HG03520 (cell line): ENCODE data around the gene ALAS2.
A peak's percentile ranks its signal among the peaks of the same experiment; 100 is the strongest.
"Not testable (repeated sequence)": the region's sequence is repeated elsewhere in the genome, so short reads cannot be mapped to it uniquely, and the experiment has no call there.

Experiments used
- ATAC-seq: cut with Tn5 transposase; IDR thresholded peaks from one replicate; pipeline ENCODE4 v1.9.1; 2021; ENCODE audit warnings: mild to moderate bottlenecking, moderate library complexity; ENCODE audit not compliant: unreplicated experiment

Gene ALAS2

DNA sequence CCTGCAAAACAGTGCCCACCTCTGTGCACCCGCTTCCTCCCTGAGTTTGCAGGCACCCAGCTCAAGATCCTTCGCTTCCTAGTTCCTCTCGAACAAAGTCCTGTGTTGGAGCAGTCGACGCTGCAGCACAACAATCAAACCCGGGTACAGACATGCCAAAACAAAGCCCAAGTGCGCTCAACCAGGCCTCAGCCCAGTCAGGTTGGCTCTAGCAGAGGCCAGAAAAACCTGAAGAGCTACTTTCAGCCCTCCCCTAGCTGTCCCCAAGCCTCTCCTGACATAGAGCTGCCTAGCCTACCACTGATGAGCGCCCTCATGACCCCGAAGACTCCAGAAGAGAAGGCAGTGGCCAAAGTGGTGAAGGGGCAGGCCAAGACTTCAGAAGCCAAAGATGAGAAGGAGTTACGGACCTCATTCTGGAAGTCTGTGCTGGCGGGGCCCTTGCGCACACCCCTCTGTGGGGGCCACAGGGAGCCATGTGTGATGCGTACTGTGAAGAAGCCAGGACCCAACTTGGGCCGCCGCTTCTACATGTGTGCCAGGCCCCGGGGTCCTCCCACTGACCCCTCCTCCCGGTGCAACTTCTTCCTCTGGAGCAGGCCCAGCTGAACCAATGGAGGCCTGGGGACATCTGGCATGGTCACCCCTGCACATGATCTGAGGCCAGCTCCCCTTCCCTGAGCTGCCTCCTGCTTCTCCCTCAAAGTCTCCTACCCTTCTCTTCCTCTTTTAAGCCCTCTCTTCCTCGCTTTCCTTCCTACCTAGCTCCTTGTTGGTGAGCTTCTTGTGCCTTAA lies 23.8 kb downstream of the ALAS2 start:
- no peak for ATAC-seq

DNA sequence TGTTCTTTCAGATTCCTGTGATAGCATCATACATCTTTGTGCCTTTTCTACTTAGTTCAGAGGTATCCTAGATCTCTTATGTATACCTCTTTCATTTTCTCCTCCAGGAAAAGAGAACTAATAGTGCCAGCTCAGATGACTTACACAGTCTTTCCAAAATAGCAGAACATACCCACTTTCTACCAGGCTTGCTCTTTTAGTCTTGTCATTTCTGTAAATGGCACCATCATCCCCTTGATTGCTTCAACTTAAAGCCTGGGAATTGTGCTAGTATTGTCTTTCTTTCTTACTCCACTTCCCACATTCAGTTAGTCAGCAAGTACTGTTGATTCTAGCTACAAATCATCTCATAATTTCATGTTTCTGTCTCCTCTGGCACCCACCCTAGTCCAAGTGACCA lies 25.5 kb downstream of the ALAS2 start:
- ATAC-seq = no peak

DNA sequence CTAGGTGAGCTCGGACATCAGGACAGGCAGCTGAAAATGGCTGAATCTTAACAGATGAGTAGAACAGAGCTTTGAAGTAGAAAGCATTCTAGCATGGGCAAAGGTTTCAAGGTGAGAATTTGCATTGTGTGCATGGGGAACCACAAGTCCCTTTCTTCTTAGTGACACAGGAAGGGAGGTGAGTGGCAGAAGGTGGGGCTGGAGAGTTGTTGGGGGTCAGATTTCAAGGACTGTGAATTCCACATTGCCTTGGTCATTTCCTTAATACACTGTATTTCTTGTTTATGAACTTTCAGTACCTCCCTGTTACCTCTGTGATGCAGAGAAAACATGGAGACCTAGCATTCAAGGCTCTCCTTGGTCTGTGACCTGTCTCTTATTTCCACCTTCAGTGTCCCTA lies 26.5 kb downstream of the ALAS2 start:
- ATAC-seq = no peak

DNA sequence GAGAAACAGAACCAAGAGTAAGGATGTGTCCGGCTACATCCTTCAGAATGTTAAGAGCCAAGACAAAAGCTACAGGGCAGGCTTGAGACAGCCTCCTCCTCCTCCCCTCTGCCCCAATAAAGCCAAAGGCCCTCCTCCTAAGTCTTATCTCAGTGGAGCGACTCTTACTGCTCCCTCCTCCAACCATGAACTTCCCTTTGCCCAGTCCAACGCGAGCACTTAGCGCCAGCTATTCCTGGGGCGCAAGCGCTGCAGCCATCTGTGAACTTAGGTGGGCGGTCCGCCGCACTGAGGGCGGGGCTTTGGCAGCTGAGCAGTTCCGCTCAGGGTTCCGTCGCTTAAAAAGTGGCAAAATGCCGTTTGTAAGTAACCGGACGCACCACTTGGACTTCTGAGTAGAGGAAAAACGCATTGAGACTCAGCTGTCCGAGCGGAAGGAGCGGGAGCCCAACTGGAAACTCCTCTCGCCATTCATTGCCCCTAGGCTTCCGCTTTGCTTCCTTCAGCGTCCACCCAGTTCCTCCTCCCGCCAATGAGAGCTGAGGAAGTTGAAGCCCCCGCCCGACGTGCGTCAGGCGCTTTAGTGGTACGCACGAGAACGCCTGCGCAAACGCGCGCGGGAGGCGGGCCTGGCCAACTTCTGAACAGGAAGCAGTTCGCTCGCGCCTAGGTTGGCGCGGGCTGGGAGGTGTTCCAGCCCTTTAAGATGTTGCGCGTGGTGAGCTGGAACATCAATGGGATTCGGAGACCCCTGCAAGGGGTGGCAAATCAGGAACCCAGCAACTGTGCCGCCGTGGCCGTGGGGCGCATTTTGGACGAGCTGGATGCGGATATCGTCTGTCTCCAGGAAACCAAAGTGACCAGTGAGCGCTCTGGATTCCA lies 30.8 kb downstream of the ALAS2 start, which contains the start of gene APEX2:
APEX2 (plus strand) TSS at position 647 of the 882 bp plus-strand sequence; CDS start at position 707, 60 bp downstream.
- peak; percentile 89 for ATAC-seq

DNA sequence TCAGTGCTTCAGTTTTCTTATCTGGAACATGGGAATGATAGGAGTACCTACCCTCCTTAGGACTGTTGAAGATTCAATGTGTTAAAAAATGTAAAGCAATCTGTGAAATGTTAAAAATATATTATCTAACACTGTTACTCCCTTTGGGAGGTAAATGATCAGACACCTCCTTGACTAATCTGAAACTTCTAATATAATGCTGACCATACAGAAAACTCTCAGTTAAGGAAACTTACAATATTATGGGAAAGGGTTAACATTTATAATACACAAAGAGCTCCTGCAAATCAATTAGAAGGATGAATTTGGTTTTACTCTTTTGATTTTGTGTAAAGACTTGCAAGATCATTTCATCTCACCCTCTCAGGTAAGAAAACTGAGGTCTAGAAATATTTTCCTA lies 35.2 kb downstream of the ALAS2 start:
- no peak for ATAC-seq

DNA sequence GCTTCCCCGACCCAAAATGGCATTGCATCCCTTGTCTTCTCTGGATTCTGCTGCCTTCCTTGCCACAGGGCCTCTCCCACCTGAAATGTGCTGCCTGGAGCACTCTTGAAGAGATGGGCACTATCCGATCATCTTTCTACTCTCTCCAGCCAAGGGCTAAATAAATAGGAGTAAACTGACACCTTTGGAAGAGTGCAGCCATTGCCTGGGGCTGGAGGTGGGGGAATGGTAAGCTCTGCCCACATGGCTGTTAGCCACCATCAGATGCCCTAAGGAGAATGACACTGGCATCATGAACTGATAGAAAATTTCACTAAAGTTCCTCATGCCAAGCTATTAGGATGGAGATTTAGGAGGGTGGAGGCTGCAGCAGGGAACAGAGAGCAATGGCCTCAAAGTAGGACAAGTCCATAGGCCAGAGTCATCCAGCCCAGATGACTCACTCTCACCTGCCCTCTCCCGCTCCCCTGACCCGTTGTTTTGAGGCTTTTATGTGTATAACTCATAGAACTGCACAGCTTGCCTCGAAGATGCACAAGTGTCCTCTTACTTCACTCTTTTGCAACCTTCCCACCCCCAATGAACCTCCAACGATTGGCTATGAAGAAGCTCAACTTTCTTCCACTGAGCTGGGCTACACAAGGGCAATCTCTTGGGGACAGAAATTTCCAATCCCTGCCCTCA lies 36.0 kb downstream of the ALAS2 start:
- ATAC-seq = no peak

DNA sequence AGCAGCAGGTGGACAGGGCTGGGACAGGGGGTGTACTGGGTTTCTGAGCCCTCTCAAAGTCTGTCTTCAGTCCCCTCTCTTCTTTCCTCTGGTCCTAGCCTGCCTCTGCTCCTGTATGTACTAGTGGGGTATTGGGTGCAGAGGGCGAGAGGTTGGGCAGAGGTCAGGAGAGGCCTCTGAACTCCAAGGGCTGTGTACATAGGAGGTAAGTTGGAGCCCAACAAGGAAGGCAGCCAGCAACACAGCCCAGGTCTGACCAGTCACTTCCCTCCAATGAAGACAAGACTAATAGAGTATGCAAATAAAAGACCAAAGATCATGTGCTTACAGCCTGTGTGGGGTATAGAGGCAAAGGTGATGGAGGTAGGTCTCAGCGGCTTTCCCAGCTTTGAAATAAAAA lies 36.7 kb downstream of the ALAS2 start, which contains the start of gene PFKFB1:
PFKFB1 (minus strand) TSS at position 90 of the 400 bp plus-strand sequence. CDS start 181 bp downstream, outside the sequence.
- ATAC-seq = no peak

DNA sequence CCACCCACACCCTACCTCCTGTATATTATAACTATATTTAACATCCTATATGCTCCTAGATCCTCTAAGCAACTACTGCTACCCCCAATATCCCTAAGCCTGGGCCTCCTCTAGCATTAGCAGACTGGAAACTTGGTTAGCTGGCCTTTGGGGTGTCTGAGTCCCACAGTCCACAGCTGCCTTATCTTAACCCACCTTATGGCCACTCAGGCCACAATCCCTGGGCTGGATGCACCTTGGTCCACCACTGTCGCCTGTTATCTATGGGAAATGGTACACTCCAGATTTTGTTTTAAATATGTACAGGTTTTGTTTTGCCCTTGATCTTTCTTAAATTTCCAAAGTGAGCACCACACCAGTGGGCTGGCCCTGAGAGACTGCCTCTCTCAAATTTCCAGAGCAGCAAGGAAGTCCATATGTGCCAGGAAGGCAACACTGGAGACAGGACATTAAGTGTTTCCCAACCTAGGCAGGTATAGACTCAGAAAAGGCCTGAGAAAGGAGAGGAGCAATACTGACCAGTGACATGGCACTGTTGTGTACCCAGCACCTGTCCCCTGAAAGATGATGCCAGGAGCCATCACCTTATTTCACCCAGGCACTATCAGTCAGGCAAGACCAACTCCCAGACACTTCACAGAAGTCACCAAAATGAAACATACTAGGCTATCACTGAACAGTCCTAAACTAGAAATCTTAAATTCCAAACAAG lies 37.7 kb downstream of the ALAS2 start:
- no peak for ATAC-seq

DNA sequence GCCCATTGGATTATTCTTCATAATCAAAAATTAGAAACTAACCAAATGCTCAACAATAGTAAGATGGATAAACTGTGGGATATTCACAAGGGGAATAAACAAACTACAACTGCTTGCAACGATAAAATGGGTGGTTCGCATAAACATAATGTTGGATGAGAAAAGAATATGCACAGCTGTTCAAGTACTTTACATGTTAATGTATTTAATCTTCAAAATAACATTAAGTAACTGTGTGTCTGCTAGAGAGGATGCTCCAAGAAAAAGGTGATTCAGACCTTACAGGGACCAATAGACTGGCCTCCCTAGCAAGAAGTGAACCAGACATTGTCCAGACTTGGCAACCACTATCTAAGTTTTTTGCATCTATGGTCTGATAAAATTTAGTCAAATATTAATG lies 39.1 kb downstream of the ALAS2 start:
- ATAC-seq = no peak

DNA sequence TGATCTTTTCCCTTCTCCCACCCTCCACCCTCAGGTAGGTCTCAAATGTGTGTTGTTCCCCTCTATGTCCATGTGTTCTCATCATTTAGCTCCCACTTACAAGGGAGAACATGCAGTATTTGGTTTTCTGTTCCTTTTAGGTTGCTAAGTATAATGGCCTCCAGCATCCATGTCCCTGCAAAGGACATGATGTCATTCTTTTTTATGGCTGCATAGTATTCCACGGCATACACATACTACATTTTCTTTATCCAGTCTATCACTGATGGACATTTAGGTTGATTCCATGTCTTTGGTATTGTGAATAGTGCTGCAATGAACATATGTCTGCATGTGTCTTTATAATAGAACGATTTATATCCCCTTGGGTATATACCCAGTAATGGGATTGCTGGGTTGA lies 47.5 kb downstream of the ALAS2 start:
- ATAC-seq = not testable (repeated sequence)

DNA sequence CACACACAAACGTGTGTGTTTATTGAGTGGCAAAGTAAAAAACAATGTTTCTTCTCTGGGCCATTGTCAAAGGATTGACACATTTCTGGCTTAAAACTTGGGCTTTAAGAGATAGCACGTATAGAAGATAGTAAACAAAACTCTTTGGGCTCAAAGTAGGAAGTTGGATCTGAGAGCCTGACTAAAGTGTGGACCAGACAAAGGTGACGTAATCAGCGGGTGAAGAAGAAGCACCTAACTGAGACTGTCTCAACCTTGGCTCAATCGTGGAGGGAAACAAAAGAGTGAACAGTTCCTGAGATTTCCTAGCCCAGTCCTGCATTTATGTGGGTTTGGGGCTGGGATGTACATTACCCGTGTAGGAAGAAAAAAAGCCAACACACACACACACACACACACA lies 50.4 kb downstream of the ALAS2 start:
- no peak for ATAC-seq

DNA sequence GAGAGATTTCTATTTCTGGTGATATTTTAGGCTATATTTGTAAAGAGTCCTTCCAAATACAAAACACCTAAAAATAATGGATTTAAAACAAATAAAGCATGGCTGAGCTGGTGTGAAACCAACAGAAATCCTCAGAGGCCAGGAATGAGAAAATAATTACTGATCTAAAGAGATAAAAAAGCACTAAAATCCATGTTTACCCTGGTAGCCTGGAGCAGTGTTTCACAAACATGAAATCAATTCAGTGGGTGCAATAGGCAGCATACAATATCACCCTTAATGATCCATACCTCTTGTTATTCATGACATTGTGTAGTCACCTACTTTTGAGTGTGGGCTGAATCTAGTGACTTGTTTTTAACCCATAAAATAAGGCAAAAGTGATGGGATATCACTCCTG lies 51.3 kb downstream of the ALAS2 start:
- no peak for ATAC-seq

DNA sequence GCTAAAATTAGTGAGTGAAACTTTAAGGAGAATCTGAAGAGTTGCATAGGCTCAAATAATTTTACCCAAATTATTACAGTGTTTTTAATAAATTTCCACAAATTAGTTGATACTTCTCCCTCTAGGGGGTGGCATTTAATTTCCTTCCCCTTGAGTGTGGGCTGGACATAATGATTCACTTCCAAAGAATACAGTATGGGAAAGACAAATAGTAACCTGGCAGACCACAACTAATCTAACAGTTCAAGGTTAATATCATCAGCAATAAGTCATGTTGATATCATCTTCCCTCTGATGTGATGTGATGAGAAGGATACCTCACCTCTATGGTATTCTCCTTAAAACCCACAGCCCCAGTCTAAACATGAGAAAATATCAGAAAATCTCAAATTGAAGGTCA lies 52.3 kb downstream of the ALAS2 start:
- ATAC-seq = no peak

DNA sequence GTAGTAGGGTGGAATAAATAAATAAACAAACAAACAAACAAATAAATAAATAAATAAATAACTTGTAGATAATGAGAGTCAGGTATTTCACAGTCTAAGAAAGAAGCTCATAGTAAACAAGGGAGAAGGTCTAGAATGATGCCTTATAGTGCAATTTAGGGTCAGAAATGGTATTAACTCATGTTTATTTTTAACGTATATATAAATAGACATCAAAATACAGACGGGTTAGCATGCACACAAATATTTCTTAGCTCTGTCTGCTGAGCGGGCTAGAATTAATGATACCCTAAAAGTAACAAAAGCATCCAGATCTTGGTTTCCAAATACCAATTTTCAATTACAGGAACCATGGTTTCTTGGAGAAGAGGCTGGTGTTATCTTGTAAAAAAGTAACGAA lies 53.4 kb downstream of the ALAS2 start:
- no peak for ATAC-seq

DNA sequence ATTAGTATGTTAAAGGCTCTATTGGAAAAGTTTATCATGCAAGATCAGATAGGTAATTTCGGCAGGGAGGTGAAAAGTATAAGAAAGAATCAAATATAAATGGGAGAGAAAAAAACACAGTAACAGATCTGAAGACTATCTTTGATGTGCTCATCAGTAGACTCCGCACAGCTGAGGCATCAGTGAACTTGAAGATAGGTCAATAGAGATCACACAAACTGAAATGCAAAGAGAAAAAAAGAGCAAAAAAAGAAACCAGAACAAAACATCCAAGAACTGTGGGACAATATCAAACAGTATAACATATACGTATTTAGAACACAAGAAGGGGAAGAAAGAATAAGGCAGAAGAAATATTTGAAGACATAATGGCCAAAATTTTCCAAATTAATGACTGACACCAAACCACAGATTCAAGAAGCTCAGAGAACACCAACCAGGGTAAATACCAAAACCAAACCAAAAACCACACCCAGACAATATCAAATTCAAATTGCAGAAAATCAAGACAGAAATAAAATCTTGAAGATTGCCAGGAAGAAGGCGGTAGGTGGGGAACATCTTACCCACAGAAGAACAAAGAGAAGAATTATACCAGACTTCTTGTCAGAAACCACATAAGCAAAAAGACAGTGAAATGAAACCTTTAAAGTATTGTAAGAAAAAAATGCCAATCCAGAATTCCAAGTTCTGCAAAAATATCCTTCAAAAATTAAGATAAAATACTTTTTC lies 65.8 kb downstream of the ALAS2 start:
- no peak for ATAC-seq

DNA sequence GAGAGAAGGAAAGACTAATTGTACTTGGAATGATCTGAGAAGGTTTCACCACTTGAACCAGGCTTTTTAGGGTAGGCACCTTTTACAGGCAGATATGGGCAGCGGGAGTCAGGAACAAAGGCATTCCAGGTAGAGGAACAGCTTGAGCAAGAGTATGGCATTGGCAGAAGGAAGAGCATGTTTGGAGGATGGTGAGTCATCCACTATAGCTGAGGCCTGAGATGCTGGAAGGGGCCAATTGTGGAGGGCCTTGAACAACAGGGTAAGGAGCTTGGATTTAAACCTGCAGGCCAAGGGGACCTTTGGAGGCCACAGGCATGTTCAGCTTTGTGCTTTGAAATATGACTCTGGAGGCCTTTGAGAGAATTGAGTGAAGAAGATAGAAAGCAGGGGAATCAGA lies 69.0 kb downstream of the ALAS2 start:
- no peak for ATAC-seq
